GM18519 (cell line): ENCODE measurements around the gene PCDH19.
A peak's percentile ranks its signal among the peaks of the same experiment; 100 is the strongest.
"Not testable (repeated sequence)": the region's sequence is repeated elsewhere in the genome, so short reads cannot be mapped to it uniquely, and the experiment has no call there.

Experiments used
- ATAC-seq: cut with Tn5 transposase; IDR thresholded peaks from one replicate; pipeline ENCODE4 v1.9.1; 2021; ENCODE audit warnings: mild to moderate bottlenecking, moderate library complexity; ENCODE audit not compliant: unreplicated experiment, low FRiP score

PCDH19 gene, protein sequence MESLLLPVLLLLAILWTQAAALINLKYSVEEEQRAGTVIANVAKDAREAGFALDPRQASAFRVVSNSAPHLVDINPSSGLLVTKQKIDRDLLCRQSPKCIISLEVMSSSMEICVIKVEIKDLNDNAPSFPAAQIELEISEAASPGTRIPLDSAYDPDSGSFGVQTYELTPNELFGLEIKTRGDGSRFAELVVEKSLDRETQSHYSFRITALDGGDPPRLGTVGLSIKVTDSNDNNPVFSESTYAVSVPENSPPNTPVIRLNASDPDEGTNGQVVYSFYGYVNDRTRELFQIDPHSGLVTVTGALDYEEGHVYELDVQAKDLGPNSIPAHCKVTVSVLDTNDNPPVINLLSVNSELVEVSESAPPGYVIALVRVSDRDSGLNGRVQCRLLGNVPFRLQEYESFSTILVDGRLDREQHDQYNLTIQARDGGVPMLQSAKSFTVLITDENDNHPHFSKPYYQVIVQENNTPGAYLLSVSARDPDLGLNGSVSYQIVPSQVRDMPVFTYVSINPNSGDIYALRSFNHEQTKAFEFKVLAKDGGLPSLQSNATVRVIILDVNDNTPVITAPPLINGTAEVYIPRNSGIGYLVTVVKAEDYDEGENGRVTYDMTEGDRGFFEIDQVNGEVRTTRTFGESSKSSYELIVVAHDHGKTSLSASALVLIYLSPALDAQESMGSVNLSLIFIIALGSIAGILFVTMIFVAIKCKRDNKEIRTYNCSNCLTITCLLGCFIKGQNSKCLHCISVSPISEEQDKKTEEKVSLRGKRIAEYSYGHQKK (N-terminal part only)

DNA sequence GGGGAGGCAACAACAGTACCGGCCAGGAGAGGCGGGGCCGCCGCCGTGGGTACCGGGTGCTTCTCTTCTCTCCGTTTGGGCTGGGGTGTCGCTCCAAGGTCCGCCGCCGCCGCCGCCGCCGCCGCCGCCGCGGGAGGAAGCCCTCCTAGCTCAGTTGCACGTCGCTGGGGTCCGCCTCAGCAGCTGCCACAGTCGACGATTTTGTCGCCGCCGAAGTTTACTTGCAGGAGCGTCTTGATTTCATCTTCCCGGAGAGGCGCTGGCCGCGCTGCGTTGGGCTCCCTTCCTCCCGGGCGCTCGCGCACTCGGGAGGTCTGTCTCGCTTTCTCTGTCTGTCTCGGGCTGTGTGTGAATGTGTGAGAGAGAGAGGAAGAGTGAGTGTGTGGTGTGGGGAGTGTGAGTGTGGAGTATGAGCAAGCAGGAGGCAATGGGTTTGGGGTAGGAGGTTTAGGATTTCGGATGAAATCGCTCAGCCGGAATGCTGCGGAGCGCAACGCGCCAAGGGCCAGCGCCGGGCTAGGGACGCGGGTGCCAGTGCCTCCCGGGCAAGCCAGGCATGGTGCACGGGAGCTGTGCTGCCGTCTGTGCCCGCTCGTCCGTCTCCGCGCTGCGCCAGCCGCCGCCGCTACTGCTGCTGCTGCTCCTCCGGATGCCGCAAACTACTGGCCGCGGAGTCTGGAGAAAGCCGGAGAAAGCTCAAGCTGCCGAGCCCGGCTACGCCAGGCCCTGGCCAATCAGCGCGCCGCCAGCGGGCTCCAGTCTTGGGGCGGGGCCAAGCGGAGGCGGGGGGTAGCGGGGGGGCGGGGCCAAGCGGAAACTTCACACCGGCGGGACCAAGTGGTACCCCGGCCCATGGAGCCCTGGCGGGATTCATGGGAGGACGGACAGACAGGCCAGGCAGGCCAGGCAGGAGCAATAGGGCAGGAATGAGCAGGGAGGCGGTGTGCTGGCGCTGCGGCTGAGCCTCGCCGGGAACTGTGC is at the start of gene PCDH19:
PCDH19 (minus strand) TSS at position 664 of the 981 bp plus-strand sequence. CDS start 1,676 bp downstream, outside the sequence.
- ATAC-seq, result no peak

DNA sequence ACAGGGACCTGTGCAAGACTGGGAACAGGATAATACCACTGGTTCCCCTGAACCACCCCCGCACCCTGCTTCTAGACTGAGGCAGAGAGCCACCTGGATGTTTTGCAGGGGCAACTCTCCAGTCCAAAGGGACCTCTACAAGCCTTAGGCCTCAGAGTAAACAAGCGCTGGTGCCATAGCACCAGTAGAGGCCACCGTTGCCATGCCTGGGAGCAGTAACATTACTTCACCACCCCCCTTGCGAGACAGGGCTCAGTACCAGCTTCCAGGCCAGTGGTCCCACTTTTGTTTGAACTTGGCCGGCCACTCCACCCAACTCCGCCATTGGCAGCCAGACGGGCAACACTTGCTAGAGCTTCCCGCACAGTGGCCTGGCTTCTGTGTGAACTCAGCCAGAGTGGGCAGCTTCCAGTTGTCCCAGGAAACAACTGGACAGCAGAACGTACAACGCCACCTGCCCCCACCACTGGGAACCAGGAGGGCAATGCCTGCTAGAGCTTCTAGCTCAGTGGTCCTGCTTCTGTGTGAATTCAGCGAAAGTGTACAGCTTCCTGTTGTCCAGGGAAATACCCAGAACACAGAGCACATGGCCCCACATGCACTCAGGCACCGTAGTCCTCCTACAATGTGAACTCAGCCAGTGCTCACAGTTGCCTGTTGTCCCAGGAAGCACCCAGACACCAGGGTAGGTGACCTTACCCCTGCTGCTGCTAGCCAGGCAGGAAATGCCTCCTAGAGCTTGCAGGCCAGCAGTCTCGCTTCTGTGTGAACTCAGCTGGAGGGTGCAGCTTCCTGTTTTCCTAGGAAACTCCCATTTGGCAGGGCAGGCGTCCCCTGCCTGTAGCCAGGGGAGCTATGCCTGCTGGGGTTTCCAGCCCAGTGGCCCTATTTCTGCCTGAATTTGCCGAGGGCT is 39.9 kb upstream of the PCDH19 start:
- ATAC-seq, result no peak

DNA sequence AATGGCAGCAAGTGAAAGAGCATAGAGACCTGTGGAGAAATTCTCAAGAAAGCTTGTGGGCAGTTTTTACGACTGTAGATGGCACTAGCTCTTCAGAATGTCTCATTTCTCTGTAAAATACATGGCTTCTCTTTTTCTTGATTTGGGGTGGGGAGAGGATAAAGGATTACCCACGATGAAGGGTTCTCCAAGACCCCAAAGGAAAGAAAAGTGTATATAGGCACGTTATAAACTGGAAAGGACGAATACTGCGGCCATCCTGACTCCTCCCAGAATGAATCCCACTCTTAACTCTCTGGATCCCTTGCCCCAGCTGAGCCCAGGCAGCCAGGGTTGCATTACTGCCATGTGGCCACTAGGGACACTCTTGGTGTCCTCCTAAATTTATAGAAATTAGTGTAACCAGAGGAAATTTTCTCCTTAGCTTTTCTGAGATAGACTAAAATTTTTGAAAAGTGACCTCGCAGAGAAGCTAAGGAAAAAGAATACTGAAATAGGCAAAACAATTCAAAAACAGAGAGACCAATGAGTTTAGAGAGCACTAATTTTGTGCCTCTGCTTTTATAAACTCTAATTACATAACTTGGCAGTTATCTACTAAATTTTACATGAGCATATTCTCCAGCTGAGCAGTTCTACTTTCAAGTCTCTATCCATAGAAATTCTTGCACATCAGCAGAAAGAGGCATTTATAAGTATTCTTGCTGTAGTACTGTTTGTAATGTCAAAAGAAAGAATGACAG is 37.8 kb upstream of the PCDH19 start:
- no peak for ATAC-seq

DNA sequence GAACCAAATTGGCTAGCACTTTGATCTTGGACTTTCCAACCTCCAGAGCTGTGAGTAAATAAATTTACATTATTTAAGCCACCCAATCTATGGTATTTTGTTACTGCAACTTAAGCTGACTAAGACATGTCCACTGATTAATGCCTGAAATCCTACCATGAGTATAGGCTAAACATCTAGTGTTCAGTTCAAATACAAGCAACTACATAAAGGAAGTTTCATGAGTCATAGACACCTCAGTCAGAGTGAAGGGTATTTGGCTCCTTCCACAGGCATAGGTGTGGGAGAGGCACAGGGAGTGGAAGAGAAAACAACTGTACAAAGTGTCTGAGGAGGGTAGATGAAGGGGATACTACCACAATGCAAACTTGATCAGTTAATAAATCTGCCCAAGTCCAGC is 35.5 kb upstream of the PCDH19 start:
- ATAC-seq, result no peak

DNA sequence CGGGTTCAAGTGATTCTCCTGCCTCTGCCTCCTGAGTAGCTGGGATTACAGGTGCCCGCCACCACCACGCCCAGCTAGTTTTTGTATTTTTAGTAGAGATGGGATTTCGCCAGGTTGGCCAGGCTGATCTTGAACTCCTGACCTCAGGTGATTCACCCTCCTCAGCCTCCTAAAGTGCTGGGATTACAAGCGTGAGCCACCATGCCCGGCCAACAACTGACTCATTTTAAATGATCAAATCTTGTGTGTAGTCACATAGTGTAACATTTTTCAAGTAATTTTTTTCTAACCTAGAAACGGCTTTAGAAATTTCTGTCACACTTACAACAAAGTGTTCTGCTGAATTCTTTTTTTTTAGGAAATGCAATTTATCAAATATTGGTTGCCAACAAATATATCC is 31.2 kb upstream of the PCDH19 start:
- ATAC-seq, result not testable (repeated sequence)

DNA sequence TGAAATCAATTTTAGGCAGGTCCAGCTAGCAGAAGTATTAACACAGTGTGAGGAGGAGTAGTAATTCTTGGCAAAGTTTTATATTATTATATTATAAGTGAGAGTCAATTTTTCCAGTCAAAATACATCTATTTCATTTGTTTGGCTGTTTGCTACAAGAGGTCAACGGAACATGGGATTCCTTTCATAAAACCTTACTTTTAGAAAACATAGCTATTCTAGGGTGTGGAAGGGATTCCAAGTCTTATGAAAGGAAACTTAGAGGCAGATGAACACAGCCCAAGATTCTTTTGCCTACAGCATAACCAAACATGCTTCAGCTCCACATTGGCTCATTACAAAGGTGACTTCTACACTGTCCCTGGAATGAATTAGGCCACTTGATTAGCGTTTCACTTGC is 29.9 kb upstream of the PCDH19 start:
- no peak for ATAC-seq

DNA sequence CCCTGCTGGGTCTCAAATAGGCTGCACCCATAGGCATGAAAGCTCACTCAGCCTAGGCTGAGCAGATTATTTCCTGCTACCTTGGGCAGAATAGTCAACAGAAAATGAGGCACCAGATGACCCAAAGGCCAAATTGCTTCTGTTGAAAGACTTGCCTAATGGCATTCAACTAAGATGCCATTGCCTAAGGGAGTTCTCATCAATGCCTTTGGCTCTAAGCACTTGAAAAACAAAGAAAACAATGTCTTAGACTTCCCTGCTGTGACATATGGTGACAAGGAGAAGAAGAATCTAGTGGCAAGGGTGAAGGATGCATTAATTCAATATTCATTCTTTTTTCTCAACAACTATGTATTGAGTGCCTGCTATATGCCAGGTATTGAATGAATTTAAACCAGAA is 25.7 kb upstream of the PCDH19 start:
- no peak for ATAC-seq

DNA sequence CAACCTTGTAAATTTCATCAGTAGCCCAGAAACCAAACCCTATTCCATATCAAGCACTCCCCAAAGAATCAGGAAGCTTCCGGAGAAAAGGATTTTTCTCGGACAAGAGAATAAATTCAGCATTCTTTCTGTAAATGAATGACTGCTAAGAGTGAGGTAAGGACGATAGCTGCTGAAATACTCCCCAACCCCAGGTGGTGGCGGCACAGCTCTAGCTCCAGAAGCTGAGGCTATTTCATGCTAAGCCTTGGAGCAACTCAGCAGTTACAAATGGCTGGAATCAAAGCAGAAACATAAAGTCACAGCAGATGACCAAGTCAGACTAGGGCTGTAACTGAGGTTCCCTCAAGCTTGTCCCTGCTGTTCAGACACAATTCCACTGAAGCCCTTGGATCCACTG is 13.9 kb upstream of the PCDH19 start:
- ATAC-seq, result no peak

DNA sequence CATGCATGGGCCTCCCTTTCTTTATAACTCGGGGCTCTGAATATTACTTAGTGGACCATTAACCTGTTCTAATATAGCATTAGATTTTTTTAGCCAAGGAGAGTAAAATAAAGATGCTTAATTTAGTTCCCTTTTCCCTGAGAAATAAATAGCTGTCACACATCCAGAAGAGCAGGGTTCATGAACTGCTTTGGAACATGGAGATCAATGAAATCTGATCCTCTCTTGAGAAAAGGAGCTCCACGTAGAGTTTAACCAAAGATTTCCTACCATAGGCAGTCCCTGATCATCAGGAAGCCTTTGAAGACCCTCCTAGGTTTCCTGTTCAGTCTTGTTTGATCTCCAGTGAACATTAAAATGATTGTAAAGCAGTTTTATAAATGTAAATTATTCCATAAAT is 8.5 kb upstream of the PCDH19 start:
- no peak for ATAC-seq

DNA sequence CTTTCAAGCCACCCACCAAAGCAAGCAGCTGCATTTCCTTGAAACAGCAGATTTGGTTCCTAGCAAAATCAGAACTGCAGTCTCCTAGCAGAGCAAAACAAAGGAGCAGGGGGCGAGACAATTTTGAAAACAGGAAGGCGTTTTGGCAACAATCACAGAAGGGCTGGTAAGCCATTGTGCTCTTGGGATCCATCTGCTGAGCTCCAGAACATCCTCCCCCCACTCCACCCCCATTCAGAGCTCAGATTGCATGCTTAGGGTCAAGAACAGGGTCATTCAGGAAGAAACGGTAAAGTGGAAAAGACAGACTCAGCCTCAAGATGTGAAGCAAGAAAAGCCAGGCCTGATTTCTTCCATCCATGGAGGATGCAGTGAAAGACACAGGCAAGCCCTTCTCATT is 7.6 kb upstream of the PCDH19 start:
- no peak for ATAC-seq

DNA sequence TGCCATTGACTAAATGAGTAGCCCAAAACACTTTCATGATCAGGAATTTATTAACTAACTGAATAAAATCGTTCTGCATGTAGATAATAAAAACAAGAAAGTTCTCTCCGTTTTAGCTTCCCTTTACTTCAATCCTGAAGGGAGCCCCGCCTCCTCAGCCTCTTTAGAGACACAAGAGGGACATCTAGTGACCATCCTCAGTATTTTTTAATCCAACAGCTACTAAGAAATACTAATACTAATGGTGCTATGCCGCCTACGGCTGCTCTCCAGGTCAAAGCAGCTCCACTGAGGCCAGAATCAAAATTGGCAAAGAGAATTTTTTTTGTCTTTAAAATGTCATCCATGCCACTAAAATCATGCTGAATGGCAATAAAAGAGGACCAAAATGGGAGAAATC is 3.2 kb upstream of the PCDH19 start:
- peak; percentile 80 for ATAC-seq

DNA sequence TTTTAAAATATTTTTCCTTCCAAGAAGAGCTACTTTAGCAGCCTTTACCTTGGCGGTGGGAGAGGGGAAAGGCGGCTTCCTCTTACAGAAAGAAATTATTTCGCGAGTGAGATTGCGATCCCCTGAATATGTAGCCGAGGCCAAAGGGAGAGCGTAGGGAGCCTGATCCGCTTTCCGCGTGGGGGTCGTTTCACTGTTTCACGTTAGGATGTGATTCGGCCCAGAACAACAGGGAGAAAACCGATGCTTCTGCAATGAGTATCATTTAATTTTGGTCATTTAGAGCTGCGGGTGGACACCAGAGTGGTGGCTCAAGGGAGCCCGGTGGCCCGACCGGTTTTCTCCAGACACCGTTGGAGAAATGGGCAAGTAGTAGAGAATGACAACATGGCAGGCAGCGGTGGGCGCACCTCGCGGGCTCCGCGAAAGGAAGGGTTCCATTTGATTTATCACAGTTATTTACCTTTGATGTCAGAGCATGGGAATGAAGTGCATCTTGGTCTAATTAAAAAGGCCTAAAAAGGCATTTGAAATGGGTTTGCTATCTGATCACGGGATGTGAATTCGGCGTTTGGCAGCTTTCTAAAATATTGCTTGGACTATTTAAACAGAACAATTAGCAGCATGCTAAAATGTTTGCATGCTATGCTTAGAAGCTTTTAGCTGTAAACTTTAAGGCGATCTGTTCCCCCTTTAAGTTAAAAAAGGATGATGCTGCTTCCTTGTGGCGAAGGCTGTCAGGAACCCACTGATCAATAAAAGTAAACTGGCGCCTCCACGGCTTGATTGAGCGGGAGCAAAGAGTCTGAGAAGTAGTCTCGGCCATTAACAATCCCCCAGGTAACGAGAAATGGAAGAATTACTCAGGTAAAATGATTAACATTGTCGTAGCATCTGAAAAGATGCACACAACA is 2.0 kb upstream of the PCDH19 start:
- no peak for ATAC-seq

DNA sequence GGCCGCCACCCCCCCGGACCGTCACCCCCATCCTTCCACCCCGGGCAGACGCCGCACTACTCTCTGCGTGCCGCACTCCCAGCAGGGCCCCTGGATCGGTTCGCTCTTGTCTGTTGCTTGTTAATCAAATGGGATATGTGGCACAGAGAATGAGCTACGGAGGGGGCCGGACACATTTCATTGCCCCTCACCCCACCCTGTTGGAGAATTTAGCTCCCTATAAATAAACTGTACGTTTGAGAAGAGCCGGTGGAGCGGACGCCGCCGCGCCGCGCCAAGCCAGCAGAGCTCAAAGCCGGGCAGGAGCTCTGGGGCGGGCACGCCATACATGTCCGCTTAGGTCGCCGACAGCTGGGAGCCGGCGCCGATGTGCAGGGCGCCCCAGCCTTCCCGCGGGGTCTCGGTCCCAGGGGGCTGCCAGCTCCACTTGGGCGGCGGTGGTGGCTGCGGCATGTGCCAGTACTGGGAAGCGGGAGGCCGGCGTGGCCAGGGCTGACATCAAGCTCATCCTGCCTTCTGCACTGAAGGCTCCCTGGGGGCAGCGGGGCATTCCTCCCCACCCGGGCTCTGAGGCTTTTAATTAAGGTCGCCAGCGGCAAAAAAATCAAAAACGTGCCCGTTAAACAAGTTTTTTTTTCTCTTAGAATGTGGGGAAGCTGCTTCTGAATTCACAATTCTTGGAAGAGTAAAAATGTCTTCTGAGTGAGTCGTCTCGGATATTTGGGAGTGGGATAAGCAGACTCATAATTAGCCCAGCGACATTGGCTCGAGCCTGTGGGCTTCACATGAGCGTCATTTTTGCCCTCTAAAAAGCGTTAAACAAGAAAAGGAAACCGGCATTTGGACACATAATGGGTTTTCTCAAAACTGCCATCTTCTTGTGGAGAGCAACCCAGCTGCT is 1.1 kb upstream of the PCDH19 start:
- no peak for ATAC-seq

DNA sequence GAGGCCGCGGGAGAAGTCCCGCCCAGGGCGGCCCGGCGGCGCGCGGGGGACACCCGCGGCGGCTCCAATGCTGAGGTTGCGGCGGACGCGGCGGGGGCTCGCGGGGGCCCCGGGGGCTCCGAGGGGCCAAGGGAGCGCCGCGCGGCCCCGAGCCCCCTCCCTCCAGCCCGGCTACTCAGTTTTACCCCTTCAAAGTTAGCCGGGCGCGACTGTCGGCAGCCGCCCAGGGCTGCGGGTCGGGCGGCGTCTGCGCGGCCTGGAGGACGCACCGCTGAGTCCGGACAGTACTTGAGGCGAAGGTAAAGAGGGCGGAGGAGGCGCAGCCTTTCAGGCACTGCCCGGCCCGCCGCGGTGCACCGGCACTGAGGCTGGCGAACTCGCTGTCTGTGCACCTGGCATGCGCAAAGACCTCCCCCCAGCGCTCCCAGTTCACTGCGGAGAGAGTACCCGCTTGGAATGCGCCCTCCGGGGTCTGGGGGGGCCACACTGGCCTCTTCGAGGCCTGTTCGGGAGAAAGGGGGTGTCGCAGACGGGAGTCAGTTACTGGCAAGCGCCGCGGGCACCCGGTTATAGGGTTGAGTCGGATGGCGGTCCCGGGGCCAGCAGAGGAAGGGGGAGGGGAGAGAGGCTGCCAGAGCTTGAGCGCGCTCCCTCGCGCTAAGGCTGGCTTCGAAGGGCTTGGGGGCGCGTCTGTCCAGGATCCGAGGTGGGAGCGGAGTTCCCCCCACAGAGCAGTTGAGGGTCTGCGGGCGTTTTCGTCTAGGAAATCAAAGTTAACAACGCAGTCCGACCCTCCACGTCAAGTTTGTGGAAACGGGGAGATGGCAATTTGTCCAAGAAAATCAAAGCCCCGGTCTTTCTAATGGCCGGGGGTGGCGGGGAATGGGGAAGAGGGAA is 1.1 kb downstream of the PCDH19 start:
- ATAC-seq, result no peak

DNA sequence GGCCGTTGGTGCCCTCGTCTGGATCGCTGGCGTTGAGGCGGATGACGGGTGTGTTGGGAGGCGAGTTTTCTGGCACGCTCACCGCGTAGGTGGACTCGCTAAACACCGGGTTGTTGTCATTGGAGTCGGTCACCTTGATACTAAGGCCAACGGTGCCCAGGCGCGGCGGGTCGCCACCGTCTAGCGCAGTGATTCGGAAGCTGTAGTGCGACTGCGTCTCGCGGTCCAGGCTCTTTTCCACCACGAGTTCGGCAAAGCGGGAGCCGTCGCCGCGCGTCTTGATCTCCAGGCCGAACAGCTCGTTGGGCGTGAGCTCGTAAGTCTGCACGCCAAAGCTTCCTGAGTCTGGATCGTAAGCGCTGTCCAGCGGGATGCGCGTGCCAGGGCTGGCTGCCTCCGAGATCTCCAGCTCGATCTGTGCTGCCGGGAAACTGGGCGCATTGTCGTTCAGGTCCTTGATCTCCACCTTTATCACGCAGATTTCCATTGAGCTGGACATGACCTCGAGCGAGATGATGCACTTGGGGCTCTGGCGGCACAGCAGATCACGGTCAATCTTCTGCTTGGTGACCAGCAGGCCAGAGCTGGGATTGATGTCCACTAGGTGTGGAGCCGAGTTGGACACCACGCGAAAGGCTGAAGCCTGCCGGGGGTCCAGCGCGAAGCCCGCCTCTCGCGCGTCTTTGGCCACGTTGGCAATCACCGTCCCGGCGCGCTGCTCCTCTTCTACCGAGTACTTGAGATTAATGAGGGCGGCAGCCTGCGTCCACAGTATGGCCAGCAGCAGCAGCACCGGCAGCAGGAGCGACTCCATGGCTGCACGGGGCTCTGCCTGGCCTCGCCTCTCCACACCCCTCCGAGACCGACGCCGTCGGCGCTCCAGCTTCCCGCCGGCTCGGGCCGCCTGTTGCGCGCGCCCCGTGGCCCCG is 2.0 kb downstream of the PCDH19 start:
- no peak for ATAC-seq
